Tibial artery (tissue), 4 donors: ENCODE data around the gene CELSR1.
"Not testable (repeated sequence)": the region's sequence is repeated elsewhere in the genome, so short reads cannot be mapped to it uniquely, and the experiment has no call there.

ENCODE experiments used
- DNase-seq, 2 donors: peaks; one replicate each; pipeline ENCODE4 v3.0.0-alpha.2; 2019
- H3K27ac ChIP-seq, 2 donors: fragments of 200-600 bp; sonication (generic) in 1 of 2; 1 replicate in 1 of 2; 2 replicates in 1 of 2; pipeline ENCODE4 v1.5.1; 2018 to 2019; ENCODE audit warnings: mild to moderate bottlenecking in 1 of 2
- H3K27me3 ChIP-seq, 2 donors: fragments of 200-600 bp; sonication (generic) in 1 of 2; one replicate each; pipeline versions ENCODE4 v1.5.1 to v1.6.0; 2016 to 2019
- H3K36me3 ChIP-seq, 3 donors: fragments of 200-600 bp; sonication (generic) in 2 of 3; one replicate each; pipeline ENCODE4 v1.5.1; 2016 to 2019; ENCODE audit warnings: mild to moderate bottlenecking in 2 of 3
- H3K4me1 ChIP-seq, 4 donors: fragments of 200-600 bp; sonication (generic) in 2 of 4; 1 replicate in 3 of 4; 2 replicates in 1 of 4; pipeline ENCODE4 v1.5.1; 2016 to 2019
- H3K4me3 ChIP-seq, 2 donors: fragments of 200-600 bp; sonication (generic) in 1 of 2; 1 replicate in 1 of 2; 2 replicates in 1 of 2; pipeline ENCODE4 v1.5.1; 2018 to 2019; ENCODE audit warnings: mild to moderate bottlenecking in 2 of 2
- H3K9me3 ChIP-seq, 3 donors: fragments of 200-600 bp; sonication (generic) in 1 of 3; one replicate each; pipeline ENCODE4 v1.5.1; 2016 to 2019
- CTCF ChIP-seq, 2 experiments: fragments of 200-600 bp in 1 of 2; fragments of 450-650 bp in 1 of 2; IDR thresholded peaks; one replicate each; pipeline ENCODE4 v1.5.1; 2017 to 2019; ENCODE audit warnings: antibody characterized with exemption in 2 of 2, mild to moderate bottlenecking in 1 of 2, moderate library complexity in 1 of 2
- intact Hi-C: fragments of 100-400 bp; cut with DNase I; formaldehyde crosslinking; loops from one replicate; pipeline ENCODE4 v1.15.0; 2023; ENCODE audit warnings: low total_unique reads

The CELSR1 gene

GRCh38 chr22:46315976-46316375 is 221.4 kb downstream of the CELSR1 start:
- H3K9me3 ChIP-seq, result no peaks in the 10 kb centered on the region
- no peak overlapping the region for H3K27ac ChIP-seq
- intact Hi-C loops, result no loop called here
- no peaks in the 10 kb centered on the region for H3K4me1 ChIP-seq
- DNase-seq, result no peak
- no peak for TF ChIP-seq CTCF (IDR thresholded peaks at IDR 0.05)
- no peaks in the 10 kb centered on the region for H3K27me3 ChIP-seq
- no peak overlapping the region for H3K4me3 ChIP-seq
- no peaks in the 10 kb centered on the region for H3K36me3 ChIP-seq

- intact Hi-C loops, result loop anchor here (2.0 kb wide), 1 partner anchor 190 kb away; no protein-coding TSS in a partner anchor
- not testable (repeated sequence) for H3K4me1 ChIP-seq, H3K27ac ChIP-seq, H3K9me3 ChIP-seq, H3K36me3 ChIP-seq, H3K27me3 ChIP-seq, DNase-seq, H3K4me3 ChIP-seq
Measured at GRCh38 chr22:46312848-46313247, 224.6 kb downstream of the CELSR1 start.

- Histone ChIP-seq H3K36me3 (no peaks in the 10 kb centered on the region), H3K9me3 (no peaks in the 10 kb centered on the region), H3K27me3 (no peaks in the 10 kb centered on the region), H3K27ac (no peak overlapping the region), H3K4me3 (no peak overlapping the region), H3K4me1 (no peaks in the 10 kb centered on the region)
- intact Hi-C loops, result loop anchor here (2.0 kb wide), 1 partner anchor 189 kb away; no protein-coding TSS in a partner anchor
- DNase-seq, result no peak
- no peak for TF ChIP-seq CTCF (IDR thresholded peaks at IDR 0.05)
Measured at GRCh38 chr22:46312056-46312455, 225.4 kb downstream of the CELSR1 start.
